Right forelimb (tissue), 1 donor: ENCODE data around the gene CST8.
"Not testable (repeated sequence)": the region's sequence is repeated elsewhere in the genome, so short reads cannot be mapped to it uniquely, and the experiment has no call there.

Source experiments
- DNase-seq: peaks from one replicate; pipeline ENCODE4 v3.0.0-alpha.2; 2018

CST8 gene

GRCh38 chr20:23490817-23491216 is at the start of gene CST8:
CST8 (plus strand) TSS chr20:23491117; CDS start chr20:23491668, 551 bp downstream.
- DNase-seq = no peak

- peak; percentile 81 for DNase-seq
These were observed 49.0 kb upstream of the CST8 start for GRCh38 chr20:23441850-23442313.

- no peak for DNase-seq
These were observed 48.5 kb upstream of the CST8 start for GRCh38 chr20:23442436-23442835.

- no peak for DNase-seq
These were observed 46.1 kb upstream of the CST8 start for GRCh38 chr20:23444859-23445258.

GRCh38 chr20:23445596-23446217 is 45.2 kb upstream of the CST8 start:
- DNase-seq = no peak

- no peak for DNase-seq
These were observed 44.4 kb upstream of the CST8 start for GRCh38 chr20:23446505-23446904.

GRCh38 chr20:23448167-23448566 is 42.8 kb upstream of the CST8 start:
- no peak for DNase-seq

- no peak for DNase-seq
These were observed 41.5 kb upstream of the CST8 start for GRCh38 chr20:23449421-23449820.

GRCh38 chr20:23450877-23451276 is 40.0 kb upstream of the CST8 start:
- no peak for DNase-seq

- DNase-seq = no peak
These were observed 38.9 kb upstream of the CST8 start for GRCh38 chr20:23451956-23452487.

GRCh38 chr20:23452776-23453175 is 38.1 kb upstream of the CST8 start, which contains the start of gene CST11:
CST11 (minus strand) TSS chr20:23452876; CDS start chr20:23452811, 65 bp downstream.
- DNase-seq = no peak

- DNase-seq = no peak
These were observed 37.1 kb upstream of the CST8 start for GRCh38 chr20:23453549-23454543.

GRCh38 chr20:23454816-23455215 is 36.1 kb upstream of the CST8 start:
- no peak for DNase-seq

GRCh38 chr20:23455639-23456038 is 35.3 kb upstream of the CST8 start:
- no peak for DNase-seq

GRCh38 chr20:23456409-23456808 is 34.5 kb upstream of the CST8 start:
- no peak for DNase-seq

GRCh38 chr20:23456873-23457272 is 34.0 kb upstream of the CST8 start:
- no peak for DNase-seq

- DNase-seq = no peak
These were observed 31.3 kb upstream of the CST8 start for GRCh38 chr20:23459461-23460150.

GRCh38 chr20:23461180-23461579 is 29.7 kb upstream of the CST8 start:
- DNase-seq = no peak

- not testable (repeated sequence) for DNase-seq
These were observed 24.0 kb upstream of the CST8 start for GRCh38 chr20:23466961-23467360.

GRCh38 chr20:23472306-23472705 is 18.6 kb upstream of the CST8 start:
- not testable (repeated sequence) for DNase-seq

- DNase-seq = not testable (repeated sequence)
These were observed 17.6 kb upstream of the CST8 start for GRCh38 chr20:23473293-23473692.

- DNase-seq = no peak
These were observed 15.5 kb upstream of the CST8 start for GRCh38 chr20:23475395-23475794.
